SK-MEL-5 (cell line): ENCODE measurements around the gene KCNH6. TPM values are rescaled to one million over a fixed set of nuclear protein-coding genes. Genes with fewer than 3 reads are reported as not detected.

ENCODE experiments used
- DNase-seq: peaks from one replicate; pipeline ENCODE4 v3.0.0-alpha.2; 2016; ENCODE audit warnings: low read depth, low spot score
- in situ Hi-C: cut with HindIII; loops from 2 replicates; pipeline ENCODE4 v1.10.0; 2016; ENCODE audit warnings: low sequenced_read_pairs, high pct_unique_total_duplicates, low pct_unique_long_range_greater_than_20kb
- total RNA-seq: library from RNA; depleted of rRNA; stranded (reverse); fragments of >200 nt; shearing (Covaris generic); gene quantifications from 2 replicates; pipeline ENCODE4 v1.2.3, GENCODE V29; 2014

KCNH6 gene
- total RNA-seq, 1 experiment from 2014 or later = not detected

GRCh38 chr17:63498626-63499195 is 24.4 kb upstream of the KCNH6 start:
- in situ Hi-C loops = no loop called here
- peak; percentile 8 for DNase-seq

- DNase-seq = no peak
- in situ Hi-C loops = no loop called here
Observed at GRCh38 chr17:63500543-63501390, 22.4 kb upstream of the KCNH6 start.

- DNase-seq = no peak
- in situ Hi-C loops = no loop called here
Observed at GRCh38 chr17:63503341-63503705, 19.8 kb upstream of the KCNH6 start.

GRCh38 chr17:63504261-63504660 is 18.9 kb upstream of the KCNH6 start:
- in situ Hi-C loops = no loop called here
- no peak for DNase-seq

GRCh38 chr17:63505341-63505740 is 17.8 kb upstream of the KCNH6 start:
- in situ Hi-C loops = no loop called here
- DNase-seq = no peak

GRCh38 chr17:63506627-63507026 is 16.5 kb upstream of the KCNH6 start:
- no peak for DNase-seq
- in situ Hi-C loops = no loop called here

GRCh38 chr17:63511331-63511730 is 11.8 kb upstream of the KCNH6 start:
- in situ Hi-C loops = no loop called here
- no peak for DNase-seq

GRCh38 chr17:63512388-63512787 is 10.8 kb upstream of the KCNH6 start:
- in situ Hi-C loops = no loop called here
- DNase-seq = no peak

GRCh38 chr17:63512896-63513644 is 10.1 kb upstream of the KCNH6 start:
- in situ Hi-C loops = no loop called here

GRCh38 chr17:63514477-63514876 is 8.7 kb upstream of the KCNH6 start:
- in situ Hi-C loops = no loop called here
- no peak for DNase-seq

More at GRCh38 chr17:63512896-63513644, 10.1 kb upstream of the KCNH6 start:
- no peak for DNase-seq

- no peak for DNase-seq
Observed at GRCh38 chr17:63514974-63515373, 8.2 kb upstream of the KCNH6 start.

GRCh38 chr17:63515426-63515825 is 7.7 kb upstream of the KCNH6 start:
- in situ Hi-C loops = no loop called here

More at GRCh38 chr17:63514974-63515373, 8.2 kb upstream of the KCNH6 start:
- in situ Hi-C loops = no loop called here

GRCh38 chr17:63516910-63517824 is 6.0 kb upstream of the KCNH6 start:
- in situ Hi-C loops = no loop called here
- DNase-seq = no peak

More at GRCh38 chr17:63515426-63515825, 7.7 kb upstream of the KCNH6 start:
- DNase-seq = no peak

- DNase-seq = no peak
- in situ Hi-C loops = no loop called here
Observed at GRCh38 chr17:63517825-63518534, 5.2 kb upstream of the KCNH6 start.

GRCh38 chr17:63519116-63519881 is 3.9 kb upstream of the KCNH6 start:
- DNase-seq = no peak
- in situ Hi-C loops = no loop called here
